T-helper 2 cell treated with Interferon-gamma antibody and Interleukin-4, amounts not matched to agents 5 μg/mL and 100 μg/mL, for 36 hours (primary cell): ENCODE measurements around the gene SIN3B.
"Not testable (repeated sequence)": the region's sequence is repeated elsewhere in the genome, so short reads cannot be mapped to it uniquely, and the experiment has no call there.

Experiments used
- DNase-seq: peaks from one replicate; pipeline ENCODE4 v3.0.0; 2021; ENCODE audit warnings: low spot score
- H3K27ac Mint-ChIP-seq: one replicate; pipeline ENCODE4 v1.8.0; 2021; ENCODE audit warnings: mild to moderate bottlenecking, mixed read lengths
- H3K27me3 Mint-ChIP-seq: one replicate; pipeline ENCODE4 v1.8.0; 2021; ENCODE audit warnings: low read depth, mixed read lengths
- H3K36me3 Mint-ChIP-seq: one replicate; pipeline ENCODE4 v1.8.0; 2021; ENCODE audit warnings: low read depth, mixed read lengths
- H3K4me1 Mint-ChIP-seq: one replicate; pipeline ENCODE4 v1.8.0; 2021; ENCODE audit warnings: low read depth, mixed read lengths
- H3K4me3 Mint-ChIP-seq: one replicate; pipeline ENCODE4 v1.8.0; 2022; ENCODE audit warnings: mild to moderate bottlenecking, moderate library complexity, mixed read lengths
- H3K9me3 Mint-ChIP-seq: one replicate; pipeline ENCODE4 v1.8.0; 2021; ENCODE audit warnings: mixed read lengths

The SIN3B gene, protein sequence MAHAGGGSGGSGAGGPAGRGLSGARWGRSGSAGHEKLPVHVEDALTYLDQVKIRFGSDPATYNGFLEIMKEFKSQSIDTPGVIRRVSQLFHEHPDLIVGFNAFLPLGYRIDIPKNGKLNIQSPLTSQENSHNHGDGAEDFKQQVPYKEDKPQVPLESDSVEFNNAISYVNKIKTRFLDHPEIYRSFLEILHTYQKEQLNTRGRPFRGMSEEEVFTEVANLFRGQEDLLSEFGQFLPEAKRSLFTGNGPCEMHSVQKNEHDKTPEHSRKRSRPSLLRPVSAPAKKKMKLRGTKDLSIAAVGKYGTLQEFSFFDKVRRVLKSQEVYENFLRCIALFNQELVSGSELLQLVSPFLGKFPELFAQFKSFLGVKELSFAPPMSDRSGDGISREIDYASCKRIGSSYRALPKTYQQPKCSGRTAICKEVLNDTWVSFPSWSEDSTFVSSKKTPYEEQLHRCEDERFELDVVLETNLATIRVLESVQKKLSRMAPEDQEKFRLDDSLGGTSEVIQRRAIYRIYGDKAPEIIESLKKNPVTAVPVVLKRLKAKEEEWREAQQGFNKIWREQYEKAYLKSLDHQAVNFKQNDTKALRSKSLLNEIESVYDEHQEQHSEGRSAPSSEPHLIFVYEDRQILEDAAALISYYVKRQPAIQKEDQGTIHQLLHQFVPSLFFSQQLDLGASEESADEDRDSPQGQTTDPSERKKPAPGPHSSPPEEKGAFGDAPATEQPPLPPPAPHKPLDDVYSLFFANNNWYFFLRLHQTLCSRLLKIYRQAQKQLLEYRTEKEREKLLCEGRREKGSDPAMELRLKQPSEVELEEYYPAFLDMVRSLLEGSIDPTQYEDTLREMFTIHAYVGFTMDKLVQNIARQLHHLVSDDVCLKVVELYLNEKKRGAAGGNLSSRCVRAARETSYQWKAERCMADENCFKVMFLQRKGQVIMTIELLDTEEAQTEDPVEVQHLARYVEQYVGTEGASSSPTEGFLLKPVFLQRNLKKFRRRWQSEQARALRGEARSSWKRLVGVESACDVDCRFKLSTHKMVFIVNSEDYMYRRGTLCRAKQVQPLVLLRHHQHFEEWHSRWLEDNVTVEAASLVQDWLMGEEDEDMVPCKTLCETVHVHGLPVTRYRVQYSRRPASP

DNA sequence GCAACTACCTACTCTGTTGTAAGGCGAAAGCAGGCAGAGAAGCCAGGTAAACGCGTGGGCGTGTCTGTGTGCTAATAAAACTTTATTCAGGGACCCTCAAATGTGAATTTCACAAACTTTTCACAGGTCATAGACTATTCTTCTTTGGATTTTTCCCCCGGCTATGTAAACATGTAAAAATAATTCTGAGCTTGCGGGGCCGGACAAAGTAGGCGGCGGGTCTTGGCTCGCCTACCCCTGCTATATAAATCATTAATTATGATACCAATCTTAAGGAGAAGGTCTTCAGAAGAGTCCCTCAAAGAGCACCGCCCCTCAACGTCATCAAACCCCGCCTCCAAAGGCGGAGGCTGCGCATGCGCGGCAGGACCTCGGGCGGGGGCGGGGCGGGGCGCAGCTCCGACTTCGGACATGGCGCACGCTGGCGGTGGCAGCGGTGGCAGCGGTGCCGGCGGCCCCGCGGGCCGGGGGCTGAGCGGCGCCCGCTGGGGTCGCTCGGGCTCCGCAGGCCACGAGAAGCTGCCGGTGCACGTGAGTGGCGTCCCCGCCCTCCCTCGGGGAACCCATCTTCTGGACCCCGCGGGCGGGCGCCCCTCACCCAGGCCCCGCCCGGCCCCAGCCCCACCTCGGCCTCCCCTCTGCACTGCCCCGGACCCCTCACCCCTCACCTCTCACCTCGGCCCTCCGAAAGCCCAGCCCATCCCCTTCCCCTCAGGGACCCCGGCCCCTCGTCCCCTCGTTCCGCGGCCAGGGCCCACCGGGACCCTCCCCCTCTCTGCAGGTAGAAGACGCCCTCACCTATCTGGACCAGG is at the start of gene SIN3B:
TSS of gene SIN3B (plus strand) at position 389 of the 812 bp plus-strand sequence. CDS start at position 412, 23 bp downstream.
- peaks cover 29% of the 10 kb centered on the region for H3K27me3 Mint-ChIP-seq
- peak within 1 kb of the TSS; percentile 86 for H3K4me3 Mint-ChIP-seq
- peak; percentile 86 for DNase-seq
- peaks cover 19% of the 10 kb centered on the region for H3K4me1 Mint-ChIP-seq
- peak within 1 kb of the TSS; percentile 85 for H3K27ac Mint-ChIP-seq
- H3K36me3 Mint-ChIP-seq: peaks cover 18% of the 10 kb centered on the region
- H3K9me3 Mint-ChIP-seq: no peaks in the 10 kb centered on the region

DNA sequence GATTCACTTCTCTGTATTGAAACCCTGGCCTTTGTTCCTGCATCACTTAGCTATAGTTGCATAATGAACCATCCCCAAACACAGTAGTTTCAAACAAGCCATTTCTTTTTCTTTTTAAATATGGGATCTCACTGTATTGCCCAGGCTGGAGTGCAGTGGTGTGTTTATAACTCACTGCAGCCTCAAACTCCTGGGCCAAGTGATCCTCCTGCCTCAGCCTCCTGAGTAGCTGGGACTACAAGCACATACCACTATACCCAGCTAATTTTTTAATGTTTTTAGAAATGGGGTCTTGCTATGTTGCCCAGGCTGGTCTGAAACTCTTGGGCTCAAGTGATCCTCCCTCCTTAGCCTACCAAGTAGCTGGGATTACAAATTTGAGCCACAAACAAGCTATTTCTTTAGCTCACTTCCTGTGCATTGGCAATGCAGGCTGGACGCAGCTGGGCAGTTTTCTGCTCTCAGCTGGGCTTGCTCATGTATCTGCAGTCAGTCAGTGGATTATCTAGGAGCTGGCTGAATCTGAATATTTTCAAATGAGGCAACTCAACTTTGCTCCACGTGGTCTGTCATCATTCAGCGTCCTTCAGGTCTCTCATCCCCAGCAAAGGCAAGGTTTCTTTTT is 49.5 kb upstream of the SIN3B start:
- Mint-ChIP-seq H3K27me3 (peaks cover 5% of the 10 kb centered on the region), H3K27ac (no peak overlapping the region), H3K4me1 (no peaks in the 10 kb centered on the region), H3K9me3 (no peaks in the 10 kb centered on the region), H3K4me3 (no peak overlapping the region), H3K36me3 (no peaks in the 10 kb centered on the region)
- DNase-seq: no peak

DNA sequence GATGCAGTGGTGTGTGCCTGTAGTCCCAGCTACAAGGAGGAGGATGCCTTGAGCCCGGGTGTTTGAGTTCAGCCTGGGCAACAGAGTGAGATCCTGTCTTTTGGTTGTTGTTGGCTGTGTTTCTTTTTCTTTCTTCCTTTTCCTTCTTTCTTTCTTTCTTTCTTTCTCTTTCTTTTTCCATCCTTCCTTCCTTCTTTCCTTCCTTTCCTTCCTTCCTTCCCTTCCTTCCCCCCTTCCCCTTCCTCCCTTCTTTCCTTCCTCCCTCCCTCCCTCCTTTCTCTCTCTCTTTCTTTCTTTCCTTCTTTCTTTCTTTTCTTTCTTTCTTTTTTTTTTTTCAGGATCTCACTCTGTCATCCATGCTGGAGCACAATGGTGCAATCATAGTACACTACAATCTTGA is 46.5 kb upstream of the SIN3B start:
- no peaks in the 10 kb centered on the region for H3K4me1 Mint-ChIP-seq
- H3K27me3 Mint-ChIP-seq: peaks cover 4% of the 10 kb centered on the region

DNA sequence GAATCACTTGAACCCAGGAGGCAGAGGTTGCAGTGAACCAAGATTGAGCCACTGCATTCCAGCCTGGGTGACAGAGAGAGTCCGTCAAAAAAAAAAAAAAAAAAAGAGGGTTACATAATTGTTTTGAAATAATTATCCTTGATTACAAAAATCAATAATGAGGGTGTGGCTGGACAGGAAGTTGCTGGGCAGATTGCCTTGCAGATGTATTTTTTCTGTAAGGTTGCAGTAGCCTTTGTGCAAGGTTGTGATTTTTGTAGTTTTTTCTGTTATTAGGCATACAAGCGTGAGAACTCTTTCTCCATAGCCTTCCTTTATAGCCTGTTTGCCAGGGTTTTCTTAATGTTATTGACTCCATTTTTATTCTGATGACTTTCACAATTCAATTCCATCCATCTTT is 40.7 kb upstream of the SIN3B start:
- no peaks in the 10 kb centered on the region for H3K27me3 Mint-ChIP-seq
- H3K4me1 Mint-ChIP-seq: no peaks in the 10 kb centered on the region
- H3K27ac Mint-ChIP-seq: no peak overlapping the region
- no peaks in the 10 kb centered on the region for H3K36me3 Mint-ChIP-seq
- H3K4me3 Mint-ChIP-seq: no peak overlapping the region
- H3K9me3 Mint-ChIP-seq: peaks cover 24% of the 10 kb centered on the region
- DNase-seq: no peak

More for the DNA sequence above, 46.5 kb upstream of the SIN3B start:
- Mint-ChIP-seq H3K27ac (no peak overlapping the region), H3K9me3 (no peaks in the 10 kb centered on the region), H3K36me3 (no peaks in the 10 kb centered on the region), H3K4me3 (no peak overlapping the region)
- DNase-seq: no peak

DNA sequence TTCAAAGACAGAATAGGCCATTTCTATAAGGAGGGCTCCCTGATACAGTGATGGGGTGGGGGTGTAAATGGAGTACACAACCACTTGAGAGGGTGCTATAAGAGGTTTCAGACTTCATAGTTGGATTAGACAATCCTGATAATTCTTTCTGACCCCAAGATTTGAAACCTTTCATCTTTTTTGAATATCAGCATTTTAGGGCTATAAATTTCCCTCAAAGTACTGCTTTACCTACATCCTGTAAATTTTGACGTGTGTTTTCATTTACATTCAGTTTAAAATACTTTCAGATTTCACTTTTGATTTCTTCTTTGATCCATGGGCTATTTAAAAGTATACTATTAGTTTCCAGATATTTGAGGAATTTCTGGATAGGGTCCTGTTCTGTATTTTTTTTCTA is 40.0 kb upstream of the SIN3B start:
- peaks cover 24% of the 10 kb centered on the region for H3K9me3 Mint-ChIP-seq
- H3K27me3 Mint-ChIP-seq: no peaks in the 10 kb centered on the region
- H3K36me3 Mint-ChIP-seq: no peaks in the 10 kb centered on the region
- no peaks in the 10 kb centered on the region for H3K4me1 Mint-ChIP-seq
- no peak for DNase-seq
- no peak overlapping the region for H3K27ac Mint-ChIP-seq
- no peak overlapping the region for H3K4me3 Mint-ChIP-seq

DNA sequence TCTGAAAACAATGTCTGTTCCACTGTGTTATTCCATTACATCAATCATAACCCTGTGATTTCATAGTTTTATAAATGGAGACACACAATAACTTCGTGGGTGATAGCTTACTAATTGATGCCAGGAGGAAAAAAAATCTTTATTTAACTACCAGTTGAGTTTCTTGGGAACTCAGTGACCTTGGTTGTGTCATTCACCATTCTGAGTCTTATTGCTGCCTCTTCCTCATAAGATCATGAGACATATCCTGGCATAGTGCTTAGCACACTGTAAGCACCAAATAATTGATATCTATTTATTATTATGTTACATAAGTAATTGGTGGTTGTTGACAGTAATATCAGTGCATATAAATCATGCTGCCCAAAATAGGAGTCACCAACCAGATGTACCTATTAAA is 39.1 kb upstream of the SIN3B start:
- no peak for DNase-seq
- H3K27ac Mint-ChIP-seq: no peak overlapping the region
- no peaks in the 10 kb centered on the region for H3K4me1 Mint-ChIP-seq
- no peaks in the 10 kb centered on the region for H3K27me3 Mint-ChIP-seq
- no peak overlapping the region for H3K4me3 Mint-ChIP-seq
- H3K9me3 Mint-ChIP-seq: peaks cover 24% of the 10 kb centered on the region
- H3K36me3 Mint-ChIP-seq: no peaks in the 10 kb centered on the region

DNA sequence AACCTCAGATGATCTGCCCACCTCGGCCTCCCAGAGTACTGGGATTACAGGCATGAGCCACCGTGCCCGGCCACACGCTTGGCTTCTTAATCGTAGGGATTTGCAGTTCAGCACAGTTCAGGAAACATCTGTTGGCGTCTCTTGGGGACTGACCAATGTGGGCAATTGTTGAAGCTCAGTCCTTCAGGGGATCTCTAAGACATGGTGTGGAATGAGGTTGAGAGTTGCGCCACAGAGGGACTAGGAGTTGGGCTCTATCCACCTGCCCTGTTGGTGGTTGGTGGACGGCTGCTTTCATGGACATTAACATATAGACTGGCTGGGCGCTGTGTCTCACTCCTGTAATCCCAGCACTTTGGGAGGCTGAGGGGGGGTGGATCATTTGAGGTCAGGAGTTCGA is 37.3 kb upstream of the SIN3B start:
- no peak for DNase-seq
- H3K27me3 Mint-ChIP-seq: no peaks in the 10 kb centered on the region
- no peak overlapping the region for H3K4me3 Mint-ChIP-seq
- no peak overlapping the region for H3K27ac Mint-ChIP-seq
- H3K36me3 Mint-ChIP-seq: no peaks in the 10 kb centered on the region
- peaks cover 33% of the 10 kb centered on the region for H3K9me3 Mint-ChIP-seq
- no peaks in the 10 kb centered on the region for H3K4me1 Mint-ChIP-seq

DNA sequence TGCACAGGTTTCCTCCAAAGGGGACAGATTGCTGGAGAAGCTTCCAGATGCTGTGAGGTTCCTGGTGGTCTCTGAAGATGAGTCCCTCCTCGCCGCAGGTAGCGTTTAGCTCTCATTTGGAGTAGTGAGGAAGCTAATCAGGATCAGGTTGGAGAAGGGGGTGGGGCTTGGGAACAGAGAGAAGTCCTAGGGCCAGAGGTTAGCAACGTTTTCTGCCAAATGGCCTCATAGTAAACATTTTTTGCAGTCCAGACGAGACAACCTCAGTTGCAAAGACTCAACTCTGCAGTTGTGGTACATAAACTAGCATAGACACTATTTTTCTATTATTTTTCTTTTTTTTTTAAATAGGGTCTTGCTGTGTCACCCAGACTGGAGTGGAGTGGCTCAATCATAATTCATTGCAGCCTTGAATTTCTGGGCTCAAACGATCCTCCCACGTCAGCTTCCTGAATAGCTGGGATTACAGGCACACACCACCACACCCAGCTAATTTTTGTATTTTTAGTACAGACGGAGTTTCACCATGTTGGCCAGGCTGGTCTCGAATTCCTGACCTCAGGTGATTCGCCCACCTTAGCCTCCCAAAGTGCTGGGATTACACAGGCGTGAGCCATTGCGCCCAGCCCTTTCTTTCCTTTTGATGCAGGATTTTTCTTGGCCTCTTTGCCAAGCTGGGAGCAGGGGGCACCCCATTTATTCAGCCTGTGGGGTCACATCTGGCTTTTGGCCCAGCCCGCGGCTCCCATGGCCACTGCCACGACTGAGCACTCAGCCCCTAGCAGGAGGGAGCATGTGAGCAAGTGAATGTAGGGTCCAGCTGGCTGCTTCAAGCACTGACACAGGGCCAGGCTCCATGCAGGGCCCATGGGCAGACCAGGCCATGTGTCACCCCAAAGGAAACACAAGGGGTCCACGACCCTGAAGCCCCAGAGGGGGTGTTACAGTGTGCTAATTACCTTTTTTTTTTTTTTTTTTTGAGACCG is 34.4 kb upstream of the SIN3B start:
- no peak overlapping the region for H3K4me3 Mint-ChIP-seq
- no peak for DNase-seq
- H3K27ac Mint-ChIP-seq: no peak overlapping the region
- H3K9me3 Mint-ChIP-seq: peaks cover 20% of the 10 kb centered on the region
- H3K36me3 Mint-ChIP-seq: no peaks in the 10 kb centered on the region
- no peaks in the 10 kb centered on the region for H3K4me1 Mint-ChIP-seq
- H3K27me3 Mint-ChIP-seq: no peaks in the 10 kb centered on the region

DNA sequence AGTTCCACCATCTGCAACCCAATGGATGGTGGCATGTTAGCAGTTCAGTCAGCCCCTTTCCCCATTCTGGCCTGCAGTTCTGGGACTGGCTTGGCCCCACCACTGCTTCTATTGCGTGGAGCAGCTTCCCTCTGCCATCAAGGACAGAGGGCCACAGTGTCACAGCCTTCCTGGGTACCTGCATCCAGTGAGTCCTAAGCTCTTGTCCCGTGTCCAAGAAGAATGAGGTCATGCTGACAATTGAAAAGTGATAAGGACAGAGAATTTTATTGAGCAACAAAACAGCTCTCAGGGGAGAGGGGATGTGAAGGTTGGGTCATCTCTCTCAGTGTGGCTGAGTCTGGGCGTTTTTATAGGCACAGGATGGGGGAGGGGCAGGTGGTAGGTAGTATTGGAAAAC is 33.5 kb upstream of the SIN3B start:
- no peak overlapping the region for H3K27ac Mint-ChIP-seq
- no peak overlapping the region for H3K4me3 Mint-ChIP-seq
- H3K27me3 Mint-ChIP-seq: no peaks in the 10 kb centered on the region
- no peaks in the 10 kb centered on the region for H3K4me1 Mint-ChIP-seq
- H3K9me3 Mint-ChIP-seq: peaks cover 17% of the 10 kb centered on the region
- H3K36me3 Mint-ChIP-seq: no peaks in the 10 kb centered on the region
- no peak for DNase-seq

DNA sequence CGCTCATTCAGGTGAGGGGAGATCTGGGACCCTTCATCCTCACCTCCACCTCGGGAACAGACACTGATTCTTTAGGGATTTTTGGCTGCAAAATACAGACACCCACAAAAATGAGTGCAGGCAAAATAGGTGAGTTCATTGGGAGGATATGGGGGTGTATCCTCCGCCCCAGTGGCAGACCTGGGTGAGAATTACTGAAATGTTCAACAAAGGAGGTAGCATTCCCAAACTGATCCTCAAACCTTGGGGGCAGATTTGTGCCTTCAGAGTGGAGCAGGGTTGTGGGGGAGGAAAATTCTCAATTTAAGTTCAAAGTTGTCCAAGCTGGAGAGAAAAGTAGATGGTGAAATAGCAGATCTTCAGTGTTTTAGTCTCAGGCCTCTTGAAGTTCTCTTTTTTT is 31.3 kb upstream of the SIN3B start:
- H3K27ac Mint-ChIP-seq: no peak overlapping the region
- no peaks in the 10 kb centered on the region for H3K27me3 Mint-ChIP-seq
- no peaks in the 10 kb centered on the region for H3K4me1 Mint-ChIP-seq
- no peaks in the 10 kb centered on the region for H3K36me3 Mint-ChIP-seq
- DNase-seq: no peak
- no peak overlapping the region for H3K4me3 Mint-ChIP-seq
- H3K9me3 Mint-ChIP-seq: peaks cover 9% of the 10 kb centered on the region

DNA sequence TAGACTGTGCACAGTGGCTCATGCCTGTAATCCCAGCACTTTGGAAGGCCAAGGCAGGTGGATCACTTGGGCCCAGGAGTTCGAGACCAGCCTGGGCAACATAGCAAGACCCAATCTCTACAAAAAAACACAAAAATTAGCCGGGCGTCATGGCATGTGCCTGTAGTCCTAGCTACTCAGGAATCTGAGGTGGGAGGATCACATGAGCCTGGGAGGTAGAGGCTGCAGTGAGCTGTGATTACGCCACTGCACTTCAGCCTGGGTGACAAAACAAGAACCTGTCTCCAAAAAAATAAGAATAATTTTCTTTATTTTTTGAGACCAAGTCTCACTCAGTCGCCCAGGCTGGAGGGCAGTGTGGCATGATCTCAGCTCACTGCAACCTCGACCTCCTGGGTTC is 30.9 kb upstream of the SIN3B start:
- H3K27me3 Mint-ChIP-seq, H3K4me1 Mint-ChIP-seq, H3K9me3 Mint-ChIP-seq, H3K4me3 Mint-ChIP-seq, DNase-seq, H3K36me3 Mint-ChIP-seq, H3K27ac Mint-ChIP-seq: not testable (repeated sequence)

DNA sequence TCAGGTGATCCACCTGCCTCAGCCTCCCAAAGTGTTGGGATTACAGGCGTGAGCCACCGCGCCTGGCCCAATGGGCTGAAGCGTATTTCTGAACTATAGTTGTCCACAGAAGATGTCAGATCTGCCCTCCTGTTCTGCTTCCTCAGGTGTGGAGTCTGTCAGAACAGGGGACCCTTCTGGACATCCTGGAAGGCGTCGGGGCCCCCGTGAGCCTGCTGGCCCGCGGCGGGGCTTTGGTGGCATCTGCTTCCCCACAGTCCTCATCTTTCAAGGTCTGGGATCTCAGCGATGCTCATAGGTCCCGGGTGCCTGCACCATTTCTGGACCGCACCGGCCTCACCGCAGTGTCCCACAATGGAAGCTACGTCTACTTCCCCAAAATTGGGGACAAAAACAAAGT is 29.5 kb upstream of the SIN3B start:
- H3K4me1 Mint-ChIP-seq: no peaks in the 10 kb centered on the region
- DNase-seq: no peak
- H3K27me3 Mint-ChIP-seq: no peaks in the 10 kb centered on the region
- H3K9me3 Mint-ChIP-seq: peaks cover 9% of the 10 kb centered on the region
- no peaks in the 10 kb centered on the region for H3K36me3 Mint-ChIP-seq
- no peak overlapping the region for H3K27ac Mint-ChIP-seq
- H3K4me3 Mint-ChIP-seq: no peak overlapping the region
